Upper lobe of right lung (tissue), 1 donor: Measurements from ENCODE around the gene LETMD1. TPM values are rescaled to one million over a fixed set of nuclear protein-coding genes. Genes with fewer than 3 reads are reported as not detected.

ENCODE experiments used
- ATAC-seq: fragments of 200-7000 bp; cut with Tn5 transposase; one replicate; pipeline ENCODE4 v1.9.1; 2020; ENCODE audit warnings: mild to moderate bottlenecking, moderate library complexity
- DNase-seq: peaks from one replicate; pipeline ENCODE4 v3.0.0-alpha.2; 2020
- H3K27ac ChIP-seq: fragments of 200-600 bp; one replicate; pipeline ENCODE4 v1.8.0; 2022
- H3K27me3 ChIP-seq: fragments of 200-600 bp; one replicate; pipeline ENCODE4 v1.8.0; 2022; ENCODE audit warnings: mild to moderate bottlenecking
- H3K36me3 ChIP-seq: fragments of 200-600 bp; one replicate; pipeline ENCODE4 v1.8.0; 2022
- H3K4me1 ChIP-seq: fragments of 200-600 bp; one replicate; pipeline ENCODE4 v1.8.0; 2022
- H3K4me3 ChIP-seq: fragments of 200-600 bp; one replicate; pipeline ENCODE4 v1.8.0; 2022; ENCODE audit warnings: mild to moderate bottlenecking
- H3K9me3 ChIP-seq: fragments of 200-600 bp; one replicate; pipeline ENCODE4 v1.8.0; 2022
- intact Hi-C: fragments of 100-400 bp; cut with DNase I; formaldehyde crosslinking; loops from one replicate; pipeline ENCODE4 v1.11.0; 2022
- total RNA-seq: library from RNA; stranded (reverse); fragmentation: NEBNext Ultra II Directional; extraction: Animal tissue kit (Norgen Biotek cat#: 25700); gene quantifications from one replicate; pipeline ENCODE4 v1.2.1, GENCODE V29; 2021
- TF ChIP-seq, protein P1 (sequence below): fragments of 200-600 bp; IDR thresholded peaks from one replicate; pipeline ENCODE4 v1.8.0; 2022; ENCODE audit warnings: antibody characterized with exemption
- donor health status: DM: no; HTN: yes; CAD: no; lungs with severe emphysema.

Gene LETMD1
- total RNA-seq, 1 donor from 2014 or later, result 71.6 TPM

DNA sequence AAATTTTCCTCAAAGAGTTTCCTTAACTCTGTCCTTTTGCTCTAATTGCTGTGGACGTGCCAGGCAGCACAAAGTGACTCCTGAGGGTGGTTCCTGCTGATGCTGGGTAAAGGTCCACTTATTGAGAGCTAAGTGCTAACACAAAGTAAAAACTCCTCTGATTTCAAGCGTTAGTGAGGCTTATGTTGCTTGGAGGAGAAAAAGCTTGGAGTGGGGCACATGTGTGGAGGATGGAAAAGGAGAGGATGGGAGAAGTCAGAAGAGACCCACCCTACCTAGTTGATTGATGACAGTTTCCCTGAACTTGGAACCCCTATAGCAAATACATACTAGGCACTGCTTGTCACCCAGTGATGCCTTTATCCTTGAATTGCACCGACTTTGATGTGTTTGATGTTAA lies 11.8 kb upstream of the LETMD1 start:
- DNase-seq, result no peak
- no peak overlapping the region for H3K4me3 ChIP-seq
- no peak overlapping the region for H3K27ac ChIP-seq
- ATAC-seq, result no peak
- intact Hi-C loops, result no loop called here
- no peaks in the 10 kb centered on the region for H3K9me3 ChIP-seq
- no peaks in the 10 kb centered on the region for H3K4me1 ChIP-seq
- no peaks in the 10 kb centered on the region for H3K27me3 ChIP-seq
- no peaks in the 10 kb centered on the region for H3K36me3 ChIP-seq
- TF ChIP-seq, protein P1, sequence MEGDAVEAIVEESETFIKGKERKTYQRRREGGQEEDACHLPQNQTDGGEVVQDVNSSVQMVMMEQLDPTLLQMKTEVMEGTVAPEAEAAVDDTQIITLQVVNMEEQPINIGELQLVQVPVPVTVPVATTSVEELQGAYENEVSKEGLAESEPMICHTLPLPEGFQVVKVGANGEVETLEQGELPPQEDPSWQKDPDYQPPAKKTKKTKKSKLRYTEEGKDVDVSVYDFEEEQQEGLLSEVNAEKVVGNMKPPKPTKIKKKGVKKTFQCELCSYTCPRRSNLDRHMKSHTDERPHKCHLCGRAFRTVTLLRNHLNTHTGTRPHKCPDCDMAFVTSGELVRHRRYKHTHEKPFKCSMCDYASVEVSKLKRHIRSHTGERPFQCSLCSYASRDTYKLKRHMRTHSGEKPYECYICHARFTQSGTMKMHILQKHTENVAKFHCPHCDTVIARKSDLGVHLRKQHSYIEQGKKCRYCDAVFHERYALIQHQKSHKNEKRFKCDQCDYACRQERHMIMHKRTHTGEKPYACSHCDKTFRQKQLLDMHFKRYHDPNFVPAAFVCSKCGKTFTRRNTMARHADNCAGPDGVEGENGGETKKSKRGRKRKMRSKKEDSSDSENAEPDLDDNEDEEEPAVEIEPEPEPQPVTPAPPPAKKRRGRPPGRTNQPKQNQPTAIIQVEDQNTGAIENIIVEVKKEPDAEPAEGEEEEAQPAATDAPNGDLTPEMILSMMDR, result no peak

GRCh38 chr12:51048661-51049251 lies 629 bp downstream of the LETMD1 start:
- Histone ChIP-seq H3K4me1 (peaks cover 11% of the 10 kb centered on the region), H3K27me3 (no peaks in the 10 kb centered on the region), H3K9me3 (no peaks in the 10 kb centered on the region), H3K27ac (peak overlapping the region; percentile 95), H3K36me3 (peaks cover 31% of the 10 kb centered on the region), H3K4me3 (peak overlapping the region; percentile 85)
- no peak for ATAC-seq
- intact Hi-C loops, result no loop called here
- DNase-seq, result no peak
- TF ChIP-seq, protein P1, result no peak

GRCh38 chr12:51049525-51049924 lies 1.4 kb downstream of the LETMD1 start:
- peak overlapping the region; percentile 85 for H3K4me3 ChIP-seq
- H3K9me3 ChIP-seq, result no peaks in the 10 kb centered on the region
- intact Hi-C loops, result no loop called here
- DNase-seq (no peak), ATAC-seq (no peak)
- TF ChIP-seq, protein P1, result no peak
- H3K27ac ChIP-seq, result peak overlapping the region; percentile 95
- H3K4me1 ChIP-seq, result peaks cover 11% of the 10 kb centered on the region
- no peaks in the 10 kb centered on the region for H3K27me3 ChIP-seq
- H3K36me3 ChIP-seq, result peaks cover 39% of the 10 kb centered on the region

DNA sequence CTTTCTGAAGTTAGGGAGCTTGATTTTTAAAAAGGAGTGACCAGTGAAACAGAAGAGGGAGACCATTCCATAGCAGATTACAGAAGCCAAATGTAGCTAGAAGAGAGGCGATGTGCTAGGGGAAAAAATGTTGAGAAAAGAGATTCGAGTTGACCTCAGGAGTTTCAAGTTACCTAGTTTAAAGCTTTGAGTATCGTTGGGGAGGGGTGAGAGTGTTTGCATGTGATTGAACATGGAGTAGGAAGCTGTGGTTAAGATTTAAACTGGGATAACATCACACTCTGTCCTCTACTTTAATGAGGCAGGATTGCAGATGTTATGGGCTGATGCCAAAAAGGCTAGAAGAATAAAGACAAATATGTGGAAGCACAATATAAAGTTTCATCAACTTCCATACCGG lies 3.7 kb downstream of the LETMD1 start:
- no peak overlapping the region for H3K4me3 ChIP-seq
- TF ChIP-seq, protein P1, result no peak
- H3K4me1 ChIP-seq, result peaks cover 11% of the 10 kb centered on the region
- H3K27me3 ChIP-seq, result no peaks in the 10 kb centered on the region
- no peak overlapping the region for H3K27ac ChIP-seq
- no peaks in the 10 kb centered on the region for H3K9me3 ChIP-seq
- DNase-seq (no peak), ATAC-seq (no peak)
- peaks cover 61% of the 10 kb centered on the region for H3K36me3 ChIP-seq
- intact Hi-C loops, result no loop called here

DNA sequence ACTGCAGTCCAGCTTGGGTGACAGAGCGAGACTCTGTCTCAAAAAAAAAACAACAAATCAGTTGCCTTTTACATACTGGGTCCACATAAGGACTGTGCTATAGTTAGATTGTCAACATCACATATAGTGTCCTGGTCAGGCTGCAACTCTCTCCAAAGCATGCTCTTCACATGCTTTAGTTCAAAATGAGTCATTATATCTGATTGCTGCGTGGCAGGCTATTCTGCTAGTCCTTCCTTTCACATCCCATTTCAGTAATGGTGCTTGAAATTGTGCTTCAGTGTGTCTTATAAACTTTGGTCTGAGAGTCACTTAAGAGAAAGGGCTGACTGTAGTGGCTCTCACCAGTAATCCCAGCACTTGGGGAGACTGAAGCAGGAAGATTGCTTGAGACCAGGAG lies 6.9 kb downstream of the LETMD1 start:
- Histone ChIP-seq H3K9me3 (no peaks in the 10 kb centered on the region), H3K36me3 (peaks cover 93% of the 10 kb centered on the region), H3K4me1 (no peaks in the 10 kb centered on the region), H3K27me3 (no peaks in the 10 kb centered on the region), H3K27ac (no peak overlapping the region), H3K4me3 (no peak overlapping the region)
- TF ChIP-seq, protein P1, result no peak
- no peak for ATAC-seq
- intact Hi-C loops, result no loop called here
- DNase-seq, result no peak

DNA sequence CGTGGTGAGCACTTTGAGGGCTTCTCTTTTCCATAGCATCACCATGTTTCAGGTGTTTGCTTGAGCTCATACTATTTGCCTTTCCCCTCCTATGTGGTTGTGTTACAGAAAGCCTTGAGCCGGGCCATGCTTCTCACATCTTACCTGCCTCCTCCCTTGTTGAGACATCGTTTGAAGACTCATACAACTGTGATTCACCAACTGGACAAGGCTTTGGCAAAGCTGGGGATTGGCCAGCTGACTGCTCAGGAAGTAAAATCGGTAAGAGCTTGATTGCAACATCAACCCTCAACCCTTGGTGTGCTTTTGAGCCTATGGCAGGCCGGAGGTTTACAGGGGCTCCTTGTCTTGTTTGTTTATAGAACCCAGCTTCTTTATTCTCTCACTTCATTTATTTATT lies 8.1 kb downstream of the LETMD1 start:
- Histone ChIP-seq H3K27ac (no peak overlapping the region), H3K27me3 (no peaks in the 10 kb centered on the region), H3K4me3 (no peak overlapping the region), H3K36me3 (peaks cover 92% of the 10 kb centered on the region), H3K9me3 (no peaks in the 10 kb centered on the region), H3K4me1 (no peaks in the 10 kb centered on the region)
- TF ChIP-seq, protein P1, result no peak
- DNase-seq, result no peak
- ATAC-seq, result peak; percentile 85
- intact Hi-C loops, result no loop called here
